ENCODE data around the gene CRAMP1. TPM values are rescaled to one million over a fixed set of nuclear protein-coding genes. Genes with fewer than 3 reads are reported as not detected.

The CRAMP1 gene
- total RNA-seq, 1 donor from 2014 or later = 18.0 TPM

GRCh38 chr16:1673424-1674151, 61.4 kb downstream of the CRAMP1 start:
- no peak overlapping the region for H3K4me3 Mint-ChIP-seq (ENCODE audit: unreplicated experiment)
- H3K27ac Mint-ChIP-seq (ENCODE audit: unreplicated experiment) = peak overlapping the region; percentile 83
- Histone ChIP-seq H3K9me3 (ENCODE audit: insufficient read depth, low read depth, low read length) (no peaks in the 10 kb centered on the region), H3K4me2 (ENCODE audit: low read length) (no peak overlapping the region), H3K36me3 (ENCODE audit: insufficient read depth, low read length) (peaks cover 15% of the 10 kb centered on the region), H3K79me2 (ENCODE audit: insufficient read depth, low read length) (peaks cover 4% of the 10 kb centered on the region), H3K4me1 (ENCODE audit: insufficient read depth, low read length) (peaks cover 19% of the 10 kb centered on the region), H3K4me3 (ENCODE audit: insufficient read depth, low read depth, low read length) (no peak overlapping the region), H4K20me1 (ENCODE audit: insufficient read depth, low read length) (no peaks in the 10 kb centered on the region), H3K9ac (ENCODE audit: low read length) (no peak overlapping the region), H3K27ac (ENCODE audit: low read depth, low read length) (no peak overlapping the region), H2AFZ (ENCODE audit: low read depth, low read length) (no peak overlapping the region), H3K27me3 (ENCODE audit: insufficient read depth, low read length) (no peaks in the 10 kb centered on the region)
- H3K27me3 Mint-ChIP-seq (ENCODE audit: low read depth, unreplicated experiment) = no peaks in the 10 kb centered on the region
- TF ChIP-seq EZH2 (IDR thresholded peaks at IDR 0.05; ENCODE audit: insufficient read depth, low read length) (no peak), CTCF (IDR thresholded peaks at IDR 0.05; ENCODE audit: insufficient read depth, low read depth, low read length) (no peak)
- FAIRE-seq = no peak
- peaks cover 39% of the 10 kb centered on the region for H3K36me3 Mint-ChIP-seq (ENCODE audit: low read depth, unreplicated experiment)
- peaks cover 14% of the 10 kb centered on the region for H3K4me1 Mint-ChIP-seq (ENCODE audit: low read depth, unreplicated experiment)
- DNase-seq (ENCODE audit: low read depth) = no peak
- H3K9me3 Mint-ChIP-seq (ENCODE audit: unreplicated experiment) = no peaks in the 10 kb centered on the region

GRCh38 chr16:1674306-1674705, 62.1 kb downstream of the CRAMP1 start:
- H3K36me3 ChIP-seq (ENCODE audit: insufficient read depth, low read length) = peaks cover 11% of the 10 kb centered on the region
- no peak overlapping the region for H3K4me3 ChIP-seq (ENCODE audit: insufficient read depth, low read depth, low read length)
- no peak overlapping the region for H2AFZ ChIP-seq (ENCODE audit: low read depth, low read length)
- no peak for DNase-seq (ENCODE audit: low read depth)
- no peaks in the 10 kb centered on the region for H3K27me3 Mint-ChIP-seq (ENCODE audit: low read depth, unreplicated experiment)
- H3K4me1 Mint-ChIP-seq (ENCODE audit: low read depth, unreplicated experiment) = peaks cover 17% of the 10 kb centered on the region
- no peak for FAIRE-seq
- H3K9ac ChIP-seq (ENCODE audit: low read length) = no peak overlapping the region
- H3K9me3 Mint-ChIP-seq (ENCODE audit: unreplicated experiment) = no peaks in the 10 kb centered on the region
- H3K27ac Mint-ChIP-seq (ENCODE audit: unreplicated experiment) = no peak overlapping the region
- H3K27me3 ChIP-seq (ENCODE audit: insufficient read depth, low read length) = no peaks in the 10 kb centered on the region
- peaks cover 33% of the 10 kb centered on the region for H3K36me3 Mint-ChIP-seq (ENCODE audit: low read depth, unreplicated experiment)
- H3K4me3 Mint-ChIP-seq (ENCODE audit: unreplicated experiment) = peak overlapping the region; percentile 71
- peaks cover 11% of the 10 kb centered on the region for H3K79me2 ChIP-seq (ENCODE audit: insufficient read depth, low read length)
- H3K27ac ChIP-seq (ENCODE audit: low read depth, low read length) = peak overlapping the region; percentile 63
- TF ChIP-seq CTCF (IDR thresholded peaks at IDR 0.05; ENCODE audit: insufficient read depth, low read depth, low read length) = no peak
- no peak overlapping the region for H3K4me2 ChIP-seq (ENCODE audit: low read length)
- no peaks in the 10 kb centered on the region for H3K9me3 ChIP-seq (ENCODE audit: insufficient read depth, low read depth, low read length)
- H4K20me1 ChIP-seq (ENCODE audit: insufficient read depth, low read length) = peaks cover 6% of the 10 kb centered on the region
- H3K4me1 ChIP-seq (ENCODE audit: insufficient read depth, low read length) = peaks cover 25% of the 10 kb centered on the region
